ENCODE results near the gene HDAC9.

GRCh38 chr7:18503126-18503866 is 7.7 kb downstream of the HDAC9 start:
- TF ChIP-seq ZFP30 (CRISPR knock-in tag; IDR thresholded peaks at IDR 0.05) (no peak), RARB (CRISPR knock-in tag; IDR thresholded peaks at IDR 0.05) (no peak), ISL1 (CRISPR knock-in tag; IDR thresholded peaks at IDR 0.05) (no peak), PATZ1 (CRISPR knock-in tag; IDR thresholded peaks at IDR 0.05; ENCODE audit: borderline replicate concordance) (no peak), ARNTL (CRISPR knock-in tag; IDR thresholded peaks at IDR 0.05; ENCODE audit: borderline replicate concordance, low read depth) (no peak), ZC3H10 (CRISPR knock-in tag; IDR thresholded peaks at IDR 0.05) (no peak), ZNF565 (CRISPR knock-in tag; conservative IDR thresholded peaks at IDR 0.05; ENCODE audit: low read depth) (no peak)
- TF ChIP-seq, protein P1, sequence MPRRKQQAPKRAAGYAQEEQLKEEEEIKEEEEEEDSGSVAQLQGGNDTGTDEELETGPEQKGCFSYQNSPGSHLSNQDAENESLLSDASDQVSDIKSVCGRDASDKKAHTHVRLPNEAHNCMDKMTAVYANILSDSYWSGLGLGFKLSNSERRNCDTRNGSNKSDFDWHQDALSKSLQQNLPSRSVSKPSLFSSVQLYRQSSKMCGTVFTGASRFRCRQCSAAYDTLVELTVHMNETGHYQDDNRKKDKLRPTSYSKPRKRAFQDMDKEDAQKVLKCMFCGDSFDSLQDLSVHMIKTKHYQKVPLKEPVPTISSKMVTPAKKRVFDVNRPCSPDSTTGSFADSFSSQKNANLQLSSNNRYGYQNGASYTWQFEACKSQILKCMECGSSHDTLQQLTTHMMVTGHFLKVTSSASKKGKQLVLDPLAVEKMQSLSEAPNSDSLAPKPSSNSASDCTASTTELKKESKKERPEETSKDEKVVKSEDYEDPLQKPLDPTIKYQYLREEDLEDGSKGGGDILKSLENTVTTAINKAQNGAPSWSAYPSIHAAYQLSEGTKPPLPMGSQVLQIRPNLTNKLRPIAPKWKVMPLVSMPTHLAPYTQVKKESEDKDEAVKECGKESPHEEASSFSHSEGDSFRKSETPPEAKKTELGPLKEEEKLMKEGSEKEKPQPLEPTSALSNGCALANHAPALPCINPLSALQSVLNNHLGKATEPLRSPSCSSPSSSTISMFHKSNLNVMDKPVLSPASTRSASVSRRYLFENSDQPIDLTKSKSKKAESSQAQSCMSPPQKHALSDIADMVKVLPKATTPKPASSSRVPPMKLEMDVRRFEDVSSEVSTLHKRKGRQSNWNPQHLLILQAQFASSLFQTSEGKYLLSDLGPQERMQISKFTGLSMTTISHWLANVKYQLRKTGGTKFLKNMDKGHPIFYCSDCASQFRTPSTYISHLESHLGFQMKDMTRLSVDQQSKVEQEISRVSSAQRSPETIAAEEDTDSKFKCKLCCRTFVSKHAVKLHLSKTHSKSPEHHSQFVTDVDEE (CRISPR knock-in tag; IDR thresholded peaks at IDR 0.05): no peak

All from SK-N-SH treated with all-trans-retinoic acid at 6 μM for 48 hours (cell line).